Measurements from ENCODE around the gene STK39.

STK39 gene

DNA sequence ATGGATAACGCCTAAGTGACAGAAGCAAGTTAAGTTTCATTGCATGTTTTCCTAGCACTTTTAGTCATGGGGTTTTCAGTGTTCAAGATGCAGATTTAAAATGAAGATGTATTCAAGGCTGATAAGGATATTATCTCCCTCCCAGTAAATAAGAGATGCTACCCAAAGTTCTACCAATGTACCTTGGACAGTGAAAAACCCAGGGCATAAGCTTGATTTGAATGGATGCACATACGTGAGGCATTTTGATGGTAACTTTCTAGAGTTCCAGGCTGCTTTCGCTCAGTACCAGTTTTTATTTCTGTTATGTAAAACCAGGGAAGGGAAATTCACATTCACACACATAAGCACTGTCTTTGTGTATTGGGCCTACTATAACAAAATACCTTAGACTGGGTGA is 90.3 kb downstream of the STK39 start:
- DNase-seq = no peak

DNA sequence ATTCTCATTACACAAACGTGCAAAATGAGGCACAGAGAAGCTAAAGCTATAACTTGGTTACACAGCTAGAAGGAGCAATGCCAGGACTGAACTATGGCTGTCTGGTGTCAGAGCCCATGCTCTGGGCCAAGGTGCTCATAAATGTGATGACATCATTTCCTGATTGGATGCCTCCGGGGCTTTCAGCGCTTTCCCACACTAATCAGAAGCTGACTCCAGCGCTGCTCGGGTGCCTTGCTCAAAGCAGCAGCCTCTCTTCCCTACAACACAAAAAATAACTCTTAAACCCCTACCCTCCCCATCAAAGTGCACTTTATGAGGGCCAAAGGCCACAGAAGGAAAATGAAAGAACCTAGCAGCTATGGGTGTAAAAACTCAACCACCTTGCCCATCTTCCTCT is 90.7 kb downstream of the STK39 start:
- DNase-seq = no peak

DNA sequence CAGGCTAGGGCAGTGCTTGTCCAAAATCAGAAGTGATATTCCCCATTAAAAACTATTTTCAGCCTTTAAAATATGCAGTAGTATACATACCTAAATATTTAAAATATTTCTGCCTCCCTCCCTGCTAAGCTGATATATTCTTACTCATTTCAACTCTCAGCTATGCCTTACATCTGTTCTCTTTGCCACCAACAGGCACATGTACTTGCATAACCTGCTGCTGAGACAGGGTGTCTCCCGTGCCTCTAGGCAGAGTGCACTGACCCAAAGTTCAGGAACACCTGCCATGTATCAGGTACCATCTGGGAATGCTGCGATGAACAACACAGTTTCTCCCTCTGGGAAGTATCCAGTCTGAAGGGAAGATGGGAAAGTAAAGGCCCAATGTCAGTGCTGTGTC is 91.7 kb downstream of the STK39 start:
- no peak for DNase-seq

DNA sequence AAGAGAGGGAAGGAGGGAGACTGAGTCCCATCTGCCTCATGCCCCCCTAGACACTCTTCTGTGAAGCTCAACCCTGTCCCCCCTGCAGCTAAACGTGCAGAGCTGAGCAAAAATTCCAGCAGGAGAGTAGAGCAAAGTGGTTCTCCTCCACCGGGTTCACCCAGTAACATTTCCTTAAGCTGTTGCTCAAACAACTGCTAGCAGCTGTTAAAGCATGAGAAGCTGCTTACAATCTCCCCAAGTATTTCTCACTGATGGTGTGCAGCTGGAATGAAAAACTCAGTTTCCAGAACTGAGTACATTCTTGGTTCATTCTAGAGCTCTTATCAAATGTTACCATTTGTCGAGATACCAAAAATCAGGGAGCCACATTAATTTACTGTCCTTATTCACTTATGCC is 92.3 kb downstream of the STK39 start:
- DNase-seq = no peak

DNA sequence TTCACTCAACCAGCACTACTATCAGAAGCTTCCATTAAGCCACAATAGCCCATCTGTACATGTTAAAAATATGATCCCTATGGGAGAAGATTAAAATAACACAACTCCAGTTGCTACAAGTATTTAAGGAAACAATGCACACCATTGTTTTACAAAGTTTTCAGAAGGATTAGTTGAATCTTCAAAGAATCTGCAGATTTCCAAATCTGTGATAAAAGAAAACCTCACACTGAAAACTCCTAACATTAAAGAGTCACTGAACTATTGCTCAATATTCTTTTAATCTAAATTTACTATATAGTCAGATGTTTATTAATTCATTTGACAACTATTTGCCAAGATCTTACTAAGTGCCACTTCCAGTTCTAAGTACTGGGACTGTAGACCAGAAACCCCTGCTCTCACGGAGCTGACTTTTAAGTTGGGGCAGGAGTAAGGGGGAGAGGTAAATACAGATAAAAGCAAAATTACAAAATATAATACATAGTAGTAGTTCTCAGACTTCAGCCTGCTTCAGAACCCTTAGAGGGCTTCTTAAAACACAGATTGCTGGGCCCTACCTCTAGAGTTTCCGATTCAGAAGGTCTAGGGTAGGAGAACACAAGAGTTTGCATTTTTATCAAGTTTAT is 94.4 kb downstream of the STK39 start:
- DNase-seq = no peak

DNA sequence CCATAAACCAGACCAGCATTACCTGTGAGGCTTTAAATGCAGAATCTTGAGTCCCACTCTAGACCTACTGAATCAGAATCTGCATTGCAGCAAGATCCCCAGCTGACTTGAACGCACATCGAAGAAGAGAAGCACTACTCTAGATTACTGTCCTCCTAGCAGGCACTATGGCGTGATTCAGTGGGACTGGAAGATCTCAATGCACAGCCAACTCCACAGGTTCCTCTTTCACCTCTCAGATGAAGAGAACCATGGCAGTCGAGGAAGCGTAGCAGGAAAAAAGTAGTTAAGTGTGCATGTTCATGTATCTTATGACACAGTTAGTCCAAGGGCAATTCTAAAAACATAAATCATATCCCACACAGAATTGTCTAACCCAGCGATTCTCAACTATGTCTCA is 97.4 kb downstream of the STK39 start:
- no peak for DNase-seq

DNA sequence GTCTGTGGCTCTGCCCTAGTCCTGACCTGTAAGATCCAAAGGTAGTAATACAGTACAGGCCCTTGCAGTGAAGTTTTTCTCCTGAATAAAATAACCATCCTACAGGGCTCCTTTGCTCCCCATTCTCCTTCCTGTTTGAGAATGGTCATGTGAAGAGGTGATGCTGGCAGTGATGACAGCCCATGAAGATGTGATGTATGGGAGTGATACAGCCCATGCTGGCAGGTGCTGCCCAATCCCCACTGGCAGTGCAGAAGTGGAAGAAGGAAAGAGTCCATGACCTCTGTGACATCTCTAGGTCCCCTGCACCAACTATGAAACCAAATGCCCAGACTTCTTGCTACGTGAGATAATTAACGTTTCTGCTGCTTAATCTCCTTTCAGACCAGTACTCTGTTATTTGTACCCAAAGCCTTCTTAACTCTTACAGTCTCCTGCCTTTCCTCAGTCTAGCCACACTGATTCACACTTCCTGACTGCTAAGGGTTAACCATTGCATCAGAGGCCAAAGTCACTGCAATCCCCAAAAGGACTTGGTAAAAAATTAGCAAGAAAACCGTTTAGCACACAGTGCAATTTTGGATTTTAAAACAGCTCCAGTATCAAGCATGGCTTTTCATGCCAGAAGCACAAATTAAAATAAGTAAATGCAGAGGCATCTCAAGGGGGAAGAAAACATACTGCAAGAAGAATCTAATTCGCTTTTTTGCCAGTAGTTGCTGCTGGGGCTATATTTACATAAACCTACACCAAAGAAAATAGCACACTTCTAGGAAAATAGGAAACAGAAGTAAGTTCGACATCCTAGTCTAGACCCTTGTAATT is 98.0 kb downstream of the STK39 start:
- DNase-seq = no peak

DNA sequence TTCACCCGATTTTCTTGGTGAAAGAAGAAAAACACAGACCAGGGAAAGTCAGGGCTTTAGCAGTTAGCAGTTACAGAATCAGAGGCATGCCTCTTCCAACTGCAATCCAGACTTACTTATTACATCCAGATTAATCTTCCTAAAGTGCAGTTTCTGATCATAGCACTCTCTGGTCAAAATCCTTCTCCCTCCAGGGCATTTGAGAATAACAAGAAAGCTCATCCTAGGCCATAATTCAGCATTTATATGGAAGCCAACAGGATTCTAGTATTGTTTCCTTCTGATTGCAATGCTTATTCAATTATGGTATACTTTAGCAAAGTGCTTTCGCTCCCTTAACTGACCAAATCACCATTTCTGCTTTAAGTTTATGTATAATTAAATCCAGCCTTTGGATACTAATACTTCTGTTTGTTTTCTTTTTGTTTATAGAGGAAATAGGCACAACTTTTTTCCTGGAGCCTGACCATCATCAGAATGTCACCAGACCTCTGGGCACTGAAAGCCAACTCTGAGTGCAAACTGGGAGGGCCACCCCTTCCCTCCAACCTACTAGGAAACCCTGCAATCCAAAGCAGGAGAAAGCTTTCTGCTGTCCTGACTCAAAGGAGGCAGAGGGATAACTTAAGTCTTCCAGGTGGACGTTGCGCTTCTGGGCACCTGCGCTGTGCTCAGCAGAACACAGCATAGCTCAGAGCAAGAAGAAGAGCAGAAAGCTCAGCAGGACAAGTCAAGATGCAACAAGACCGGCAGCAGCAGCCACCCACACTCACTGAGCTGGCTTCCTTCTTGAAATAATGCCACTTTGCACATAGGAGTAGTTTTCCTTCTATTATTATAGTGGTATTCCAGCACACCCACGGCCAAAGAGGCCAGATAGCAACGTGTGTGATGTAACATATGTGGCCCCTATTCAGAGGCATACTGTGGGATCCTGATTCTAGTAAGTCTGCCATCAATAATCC is 99.3 kb downstream of the STK39 start:
- no peak for DNase-seq

DNA sequence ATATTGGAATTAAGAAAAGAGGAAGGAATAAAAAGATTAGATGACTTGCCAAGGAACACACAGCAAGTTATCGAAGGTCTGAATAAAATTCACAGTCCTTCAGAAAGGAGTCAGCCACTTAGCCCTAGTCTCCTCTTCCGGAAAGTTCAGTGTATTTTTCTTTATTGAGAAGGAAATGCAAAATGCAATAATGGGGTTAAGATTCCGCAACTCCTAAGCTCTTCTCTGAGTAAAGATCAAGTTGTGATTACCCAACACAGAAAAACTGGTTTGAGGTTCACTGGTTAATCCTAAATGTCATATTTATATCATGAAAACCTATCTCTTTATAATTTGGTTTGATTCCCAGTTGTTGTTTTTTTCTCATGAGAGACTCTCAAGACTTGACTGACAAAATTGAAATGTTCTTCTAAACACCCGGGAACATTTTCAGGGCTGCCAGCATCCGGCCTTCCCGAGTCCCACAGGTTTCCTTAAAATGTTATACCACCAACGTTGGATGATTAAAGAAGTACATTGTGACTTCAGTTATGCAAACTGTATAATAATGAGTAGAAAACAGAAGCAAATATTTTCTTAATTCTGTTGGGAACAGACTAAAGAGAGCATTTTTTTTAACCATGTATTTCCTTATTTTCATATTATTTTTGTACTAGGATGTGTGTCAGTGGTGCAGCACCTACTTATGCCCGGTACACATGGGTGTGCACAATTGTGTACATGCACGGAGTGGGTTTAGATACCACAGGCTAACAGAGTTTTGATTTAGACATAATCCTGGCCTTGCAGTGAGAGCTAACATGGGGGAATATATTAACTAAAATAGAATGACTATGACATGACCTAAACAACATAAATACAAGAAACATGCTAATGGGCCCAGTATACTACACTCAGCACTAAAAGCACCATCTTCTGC is 100.2 kb downstream of the STK39 start:
- DNase-seq = no peak

DNA sequence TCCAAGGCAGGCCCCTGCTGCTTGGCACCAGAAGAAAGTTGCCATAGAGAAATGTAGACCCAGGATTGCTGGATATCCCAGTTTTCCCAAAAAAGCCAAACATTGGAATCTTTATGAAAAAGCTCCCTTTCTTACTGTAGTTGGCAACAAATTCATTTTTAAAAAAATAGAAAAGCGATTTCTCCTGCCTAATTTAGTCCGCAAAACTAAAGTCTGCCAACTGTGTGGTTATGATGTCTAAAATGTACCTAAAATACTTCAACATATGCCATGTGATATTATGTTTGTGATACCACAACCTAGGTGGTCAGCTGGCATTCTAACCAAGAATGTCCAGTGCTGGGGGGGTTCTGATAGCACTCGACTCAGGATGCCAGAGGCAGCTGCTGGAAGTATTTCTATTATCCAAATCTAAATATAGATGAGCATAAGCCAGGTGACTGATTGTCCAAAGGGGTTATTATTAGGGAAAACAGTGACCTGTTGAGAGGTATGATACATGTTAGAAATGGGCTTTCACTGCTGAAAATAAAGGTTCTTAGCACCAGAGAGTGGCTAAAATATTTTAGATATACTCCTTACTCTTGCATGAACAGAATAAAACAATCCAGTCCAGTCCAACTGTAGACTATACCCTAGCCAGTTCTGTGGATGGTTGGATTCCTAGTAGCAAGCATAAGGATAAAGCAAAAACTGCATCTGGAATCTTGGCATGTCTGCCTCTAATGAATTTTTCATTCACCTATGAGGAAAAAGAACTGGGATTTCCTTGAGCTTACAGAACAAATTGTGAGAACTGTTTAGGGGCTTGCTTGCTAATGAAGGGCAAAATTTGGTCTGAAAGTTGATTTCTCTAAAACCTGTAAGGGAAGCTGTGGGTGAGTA is 101.7 kb downstream of the STK39 start:
- no peak for DNase-seq

DNA sequence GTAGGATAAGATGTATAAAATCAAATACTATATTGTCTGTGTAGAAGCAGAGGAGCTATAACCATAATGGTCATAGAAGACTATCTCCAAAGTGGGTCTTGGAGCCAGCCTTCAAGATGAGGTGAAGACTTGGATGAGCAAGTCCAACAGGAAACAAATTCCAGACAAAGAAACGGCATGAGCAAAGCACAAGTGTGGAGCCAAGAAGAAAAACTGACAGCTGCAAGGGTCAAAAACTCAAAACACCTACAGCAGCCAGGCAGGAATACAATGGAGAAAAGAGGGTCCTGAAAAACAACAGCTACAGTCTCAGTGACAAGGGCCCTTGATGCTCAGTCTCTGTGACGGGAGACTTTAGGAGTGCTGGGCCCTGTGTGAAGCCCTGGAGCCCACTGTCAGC is 102.4 kb downstream of the STK39 start:
- DNase-seq = no peak

DNA sequence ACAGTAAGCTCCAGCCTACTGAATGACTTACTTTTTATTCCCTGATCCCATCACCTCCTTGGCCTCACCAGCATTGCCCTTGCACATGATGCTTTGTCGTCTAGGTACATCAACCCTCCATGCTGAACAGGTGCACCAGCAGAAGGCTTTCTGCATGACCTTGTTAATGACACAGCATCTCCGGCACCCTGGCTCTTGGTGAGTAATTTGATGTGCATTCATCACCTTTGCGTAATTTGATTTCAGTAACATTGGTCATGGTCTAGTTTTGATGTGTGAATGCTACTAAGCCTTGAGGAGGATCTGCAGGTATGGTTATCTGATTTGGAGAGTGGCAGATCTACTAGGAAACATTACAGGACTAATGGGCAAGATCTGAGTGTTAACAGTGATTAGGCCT is 103.6 kb downstream of the STK39 start:
- DNase-seq = no peak

DNA sequence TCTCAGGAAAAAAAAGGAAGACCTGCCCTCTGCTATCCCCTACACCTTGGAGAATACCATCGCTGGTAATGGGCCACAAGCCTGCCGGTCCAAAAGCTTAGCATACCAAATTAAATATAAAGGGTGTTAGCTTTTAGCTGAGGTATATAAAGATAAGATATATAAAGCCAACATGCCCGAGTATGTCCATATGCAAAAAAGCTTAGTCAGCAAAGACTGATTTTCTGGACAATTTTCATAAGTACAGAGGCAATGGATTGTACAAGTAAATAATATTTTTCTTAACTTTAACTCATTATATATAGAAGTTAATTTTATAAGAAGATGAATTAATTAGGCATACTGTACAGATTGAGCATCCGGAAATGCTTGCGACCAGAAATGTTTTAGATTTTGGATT is 106.5 kb downstream of the STK39 start:
- no peak for DNase-seq

DNA sequence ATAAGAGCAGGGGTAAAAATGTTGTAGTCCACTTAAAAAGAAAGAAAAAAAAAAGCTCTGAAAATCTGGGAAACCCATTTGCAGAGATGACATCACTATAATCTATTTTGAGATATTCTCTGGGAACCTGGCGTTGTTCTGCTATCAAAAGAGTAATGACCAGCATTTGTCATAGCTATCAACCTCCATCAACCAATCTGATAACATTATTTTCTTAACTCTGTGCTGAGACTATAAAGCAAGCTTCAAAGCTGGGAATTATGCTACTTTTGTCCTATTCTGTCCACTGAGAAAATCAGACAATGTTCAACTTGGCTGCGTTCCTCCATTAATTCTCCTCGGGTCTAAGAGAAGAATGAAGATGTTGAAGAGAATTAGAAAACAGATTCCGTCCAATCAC is 107.5 kb downstream of the STK39 start:
- DNase-seq = no peak

DNA sequence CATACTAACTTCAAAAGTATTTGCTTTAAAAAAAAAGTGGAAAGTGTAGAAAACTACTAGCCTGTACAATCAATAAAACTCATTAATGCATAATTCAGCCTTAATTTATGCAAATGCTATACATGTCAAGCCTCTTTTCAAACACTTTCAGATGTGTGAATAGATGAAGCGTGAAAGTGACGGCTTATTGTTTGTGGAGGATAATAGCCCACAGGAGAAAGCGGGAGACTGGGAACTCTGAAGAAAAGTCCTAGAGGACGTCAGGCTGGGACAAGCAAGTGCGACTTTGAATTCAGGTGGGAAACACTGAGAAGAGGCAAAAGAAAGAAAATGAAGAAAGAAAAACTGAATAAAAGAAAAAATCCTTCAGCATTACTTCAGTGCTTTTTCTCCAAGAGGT is 108.5 kb downstream of the STK39 start:
- DNase-seq = no peak

DNA sequence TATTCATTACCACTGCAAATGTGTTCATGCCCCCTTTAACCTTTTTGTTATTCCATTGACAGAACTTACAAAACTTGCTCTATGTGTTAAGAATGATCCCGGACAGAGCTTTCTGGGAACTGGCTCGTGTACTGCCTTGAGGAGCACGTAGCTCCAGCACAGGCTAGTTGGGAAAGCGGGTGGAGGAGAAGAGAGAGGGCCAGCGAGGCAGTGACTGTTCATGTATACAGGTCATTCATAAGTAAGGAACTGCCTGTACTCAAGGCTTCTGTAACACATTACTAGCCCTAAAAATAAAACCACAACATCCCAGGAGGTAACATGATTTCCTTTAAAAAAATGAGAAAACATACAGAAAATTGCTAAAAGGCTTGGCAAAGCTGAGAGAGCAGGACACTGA is 109.0 kb downstream of the STK39 start:
- no peak for DNase-seq

DNA sequence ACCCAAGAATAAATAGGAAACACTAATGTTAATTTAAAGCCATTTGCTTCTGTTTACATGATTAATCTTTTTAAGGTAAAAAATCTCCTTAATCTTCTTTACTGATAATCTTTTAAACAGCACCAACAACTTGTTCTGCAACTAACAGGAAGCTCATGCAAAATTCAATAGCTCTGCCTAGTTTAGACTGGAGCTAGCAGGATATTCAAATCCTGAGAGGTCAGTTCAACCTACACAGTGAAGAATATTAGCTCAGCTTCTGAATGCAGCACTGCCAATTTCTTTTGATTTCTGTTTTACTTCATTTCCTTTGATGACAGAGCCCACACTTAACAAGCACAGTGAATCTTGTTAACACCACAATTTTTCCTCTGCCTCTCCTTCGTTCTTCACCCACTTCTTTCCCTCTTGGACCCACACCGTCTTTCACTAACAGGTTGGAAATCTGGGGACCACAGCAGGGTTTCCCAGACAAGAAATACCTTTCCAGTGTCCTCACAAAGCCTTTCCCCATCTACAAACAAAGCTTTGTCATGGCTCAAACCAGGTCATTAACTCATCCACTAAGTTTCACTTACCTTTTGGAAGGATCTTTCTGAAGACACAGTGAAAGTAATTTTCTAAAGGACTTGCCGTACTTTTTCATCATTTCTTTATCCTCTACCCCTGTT is 109.8 kb downstream of the STK39 start:
- no peak for DNase-seq

DNA sequence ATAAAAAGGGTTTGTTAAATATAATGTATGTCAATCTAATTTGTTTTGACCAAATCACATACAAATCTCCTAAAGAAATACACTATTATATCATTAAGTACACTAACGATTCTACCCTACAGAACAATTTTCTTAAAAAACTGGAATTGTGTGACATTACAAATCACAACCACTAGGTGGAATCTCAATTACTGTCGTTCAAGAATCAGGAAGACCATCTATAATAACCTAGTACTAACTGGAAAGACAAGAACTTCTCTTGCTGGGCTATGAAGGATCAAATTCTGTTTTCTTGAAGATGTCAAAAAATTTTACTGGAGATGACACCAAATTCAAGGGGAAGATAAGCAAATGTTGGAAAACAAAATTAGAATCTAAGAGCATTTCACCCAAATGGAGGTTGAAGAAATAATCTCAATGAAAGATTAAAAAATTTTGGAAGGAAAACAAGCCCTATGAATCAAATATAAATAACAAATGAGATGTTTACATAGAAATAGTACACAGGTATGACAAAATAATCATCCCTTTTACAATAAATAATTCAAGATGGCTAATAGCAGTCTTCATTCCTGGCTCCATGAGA is 110.9 kb downstream of the STK39 start:
- no peak for DNase-seq

DNA sequence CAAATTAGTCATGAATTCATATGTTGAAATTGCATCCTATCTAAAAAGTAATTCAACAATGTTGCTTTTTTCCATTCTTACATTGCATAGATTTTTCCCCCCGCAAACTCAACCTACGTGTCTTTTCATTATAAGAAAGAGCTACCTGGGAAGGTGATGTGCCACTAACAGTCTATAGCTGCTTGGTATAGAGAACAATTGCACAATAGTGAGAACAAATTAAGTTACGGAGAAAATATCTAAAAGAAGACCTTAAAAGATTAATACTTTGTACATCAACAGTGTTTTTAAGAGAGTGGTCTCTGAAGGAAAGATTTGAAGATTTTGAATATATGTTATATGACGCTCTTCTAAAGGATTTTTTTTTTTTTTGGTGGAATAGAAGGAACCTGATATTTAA is 111.8 kb downstream of the STK39 start:
- DNase-seq = no peak

DNA sequence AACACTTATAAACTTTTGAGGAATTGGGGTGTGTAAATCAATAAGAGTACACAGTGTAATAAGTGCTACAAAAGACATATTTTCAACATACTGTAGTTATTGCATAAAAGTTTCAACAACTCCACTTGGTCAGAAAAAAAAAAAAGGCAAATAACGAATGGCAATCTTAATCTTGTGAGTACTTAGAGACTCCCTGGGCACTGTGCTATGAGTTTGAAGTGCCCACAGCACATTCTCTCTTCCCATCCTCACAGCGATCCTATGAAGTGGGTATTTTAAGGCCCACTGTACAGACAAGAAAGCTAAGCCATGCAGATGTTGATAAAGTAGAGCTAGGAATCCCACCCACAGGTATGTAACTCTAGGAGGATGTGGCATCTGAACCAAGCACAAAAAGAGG is 112.3 kb downstream of the STK39 start:
- DNase-seq = no peak

DNA sequence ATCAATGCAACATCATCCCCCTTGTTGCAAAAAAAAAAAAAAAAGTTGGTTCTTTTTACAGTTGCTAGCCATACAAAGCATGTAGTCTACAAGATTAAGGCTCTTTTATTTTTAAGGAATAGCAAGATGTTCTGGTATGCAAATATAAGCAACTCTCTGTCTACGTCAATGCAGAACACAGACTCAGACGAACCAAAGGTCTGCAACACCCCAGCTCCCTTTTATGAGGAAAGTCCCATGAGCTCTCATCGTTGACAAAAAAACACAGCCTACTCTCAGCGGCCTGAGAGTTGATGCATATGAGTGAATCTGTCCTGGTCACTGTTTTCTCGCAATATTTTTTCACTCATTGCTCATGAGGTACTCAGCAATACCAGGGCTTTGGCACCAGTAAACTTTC is 112.9 kb downstream of the STK39 start:
- DNase-seq = no peak

Measured in activated T-cell treated with anti-CD3 and anti-CD28 coated beads for 4 hours (primary cell).